ENCODE results near the gene MMS19.
"Not testable (repeated sequence)": the region's sequence is repeated elsewhere in the genome, so short reads cannot be mapped to it uniquely, and the experiment has no call there.

MMS19 gene

DNA sequence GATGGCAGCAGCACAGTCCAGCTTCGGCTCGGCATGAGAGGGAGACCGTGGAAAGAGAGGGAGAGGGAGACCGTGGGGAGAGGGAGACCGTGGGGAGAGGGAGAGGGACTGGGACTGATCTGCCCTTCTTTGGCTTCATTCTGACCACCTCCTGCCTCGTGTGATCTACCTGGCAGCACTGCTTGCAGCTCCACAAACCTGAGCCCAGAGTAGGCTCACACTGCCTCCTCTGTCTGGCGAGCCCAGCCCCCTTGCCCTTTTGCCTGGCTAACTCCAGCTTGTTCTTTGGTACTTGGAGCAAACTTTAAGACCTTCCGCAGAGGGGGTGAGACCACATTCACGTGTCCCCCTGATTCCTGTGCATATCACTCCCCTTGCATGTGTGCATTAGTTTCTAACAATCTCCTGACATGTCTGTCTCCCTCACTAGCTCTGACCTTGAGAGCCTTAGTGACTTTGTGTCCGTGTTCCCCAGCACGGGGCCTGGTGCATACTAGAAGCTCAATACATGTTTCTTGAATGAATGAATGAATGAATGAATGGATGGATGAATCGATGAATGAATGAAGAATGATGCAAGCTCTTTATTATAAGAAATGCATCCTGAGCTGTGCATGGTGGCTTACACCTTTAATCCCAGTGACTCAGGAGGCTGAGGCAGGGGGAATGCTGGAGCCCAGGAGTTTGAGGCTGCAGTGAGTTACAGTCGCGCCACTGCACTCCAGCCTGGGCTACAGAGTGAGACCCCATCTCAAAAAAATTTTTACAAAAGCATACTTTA is 31.7 kb upstream of the MMS19 start:
- H3K9me3 ChIP-seq, result no peaks in the 10 kb centered on the region
- TF ChIP-seq, protein P1, sequence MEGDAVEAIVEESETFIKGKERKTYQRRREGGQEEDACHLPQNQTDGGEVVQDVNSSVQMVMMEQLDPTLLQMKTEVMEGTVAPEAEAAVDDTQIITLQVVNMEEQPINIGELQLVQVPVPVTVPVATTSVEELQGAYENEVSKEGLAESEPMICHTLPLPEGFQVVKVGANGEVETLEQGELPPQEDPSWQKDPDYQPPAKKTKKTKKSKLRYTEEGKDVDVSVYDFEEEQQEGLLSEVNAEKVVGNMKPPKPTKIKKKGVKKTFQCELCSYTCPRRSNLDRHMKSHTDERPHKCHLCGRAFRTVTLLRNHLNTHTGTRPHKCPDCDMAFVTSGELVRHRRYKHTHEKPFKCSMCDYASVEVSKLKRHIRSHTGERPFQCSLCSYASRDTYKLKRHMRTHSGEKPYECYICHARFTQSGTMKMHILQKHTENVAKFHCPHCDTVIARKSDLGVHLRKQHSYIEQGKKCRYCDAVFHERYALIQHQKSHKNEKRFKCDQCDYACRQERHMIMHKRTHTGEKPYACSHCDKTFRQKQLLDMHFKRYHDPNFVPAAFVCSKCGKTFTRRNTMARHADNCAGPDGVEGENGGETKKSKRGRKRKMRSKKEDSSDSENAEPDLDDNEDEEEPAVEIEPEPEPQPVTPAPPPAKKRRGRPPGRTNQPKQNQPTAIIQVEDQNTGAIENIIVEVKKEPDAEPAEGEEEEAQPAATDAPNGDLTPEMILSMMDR (IDR thresholded peaks at IDR 0.05; ENCODE audit: low read depth, low read length), result no peak
- H3K36me3 ChIP-seq, result no peaks in the 10 kb centered on the region
- no peak for DNase-seq
- no peaks in the 10 kb centered on the region for H3K4me1 ChIP-seq
- H3K4me3 ChIP-seq (ENCODE audit: low read depth, low read length), result no peak overlapping the region
- no peaks in the 10 kb centered on the region for H3K27me3 ChIP-seq

DNA sequence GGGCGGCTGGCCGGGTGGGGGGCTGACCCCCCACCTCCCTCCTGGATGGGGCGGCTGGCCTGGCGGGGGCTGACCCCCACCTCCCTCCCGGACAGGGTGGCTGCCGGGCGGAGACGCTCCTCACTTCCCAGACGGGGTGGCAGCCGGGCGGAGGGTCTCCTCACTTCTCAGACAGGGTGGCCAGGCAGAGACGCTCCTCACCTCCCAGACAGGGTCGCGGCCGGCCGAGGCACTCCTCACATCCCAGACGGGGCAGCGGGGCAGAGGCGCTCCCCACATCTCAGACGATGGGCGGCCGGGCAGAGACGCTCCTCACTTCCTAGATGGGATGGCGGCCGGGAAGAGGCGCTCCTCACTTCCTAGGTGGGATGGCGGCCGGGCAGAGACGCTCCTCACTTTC is 30.7 kb upstream of the MMS19 start:
- H3K4me3 ChIP-seq (ENCODE audit: low read depth, low read length); H3K36me3 ChIP-seq; DNase-seq; H3K4me1 ChIP-seq; H3K27me3 ChIP-seq; H3K9me3 ChIP-seq: not testable (repeated sequence)

DNA sequence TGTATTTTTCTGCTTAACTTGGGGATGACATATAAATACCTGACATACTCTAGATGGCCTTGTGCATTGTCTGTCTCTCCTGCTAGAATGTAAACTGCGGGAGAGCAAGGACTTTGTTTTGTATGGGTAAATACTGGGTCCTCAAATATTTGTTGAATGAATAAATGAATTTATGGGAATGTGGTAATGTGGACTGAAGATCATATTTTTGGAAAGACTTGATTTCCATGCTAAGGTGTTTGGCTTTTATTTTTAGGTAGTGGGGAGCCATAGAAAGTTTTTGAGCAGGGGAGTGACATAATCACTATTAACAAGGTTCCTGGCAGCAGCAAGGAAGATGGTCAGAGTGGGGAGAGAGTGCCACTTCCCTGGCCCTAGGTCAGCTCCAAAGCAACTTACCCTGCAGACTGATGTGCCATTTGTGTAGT is 27.5 kb upstream of the MMS19 start:
- no peak overlapping the region for H3K4me3 ChIP-seq (ENCODE audit: low read depth, low read length)
- DNase-seq, result no peak
- H3K4me1 ChIP-seq, result no peaks in the 10 kb centered on the region
- TF ChIP-seq, protein P1 (IDR thresholded peaks at IDR 0.05; ENCODE audit: low read depth, low read length), result no peak
- no peaks in the 10 kb centered on the region for H3K9me3 ChIP-seq
- no peaks in the 10 kb centered on the region for H3K27me3 ChIP-seq
- H3K36me3 ChIP-seq, result no peaks in the 10 kb centered on the region

DNA sequence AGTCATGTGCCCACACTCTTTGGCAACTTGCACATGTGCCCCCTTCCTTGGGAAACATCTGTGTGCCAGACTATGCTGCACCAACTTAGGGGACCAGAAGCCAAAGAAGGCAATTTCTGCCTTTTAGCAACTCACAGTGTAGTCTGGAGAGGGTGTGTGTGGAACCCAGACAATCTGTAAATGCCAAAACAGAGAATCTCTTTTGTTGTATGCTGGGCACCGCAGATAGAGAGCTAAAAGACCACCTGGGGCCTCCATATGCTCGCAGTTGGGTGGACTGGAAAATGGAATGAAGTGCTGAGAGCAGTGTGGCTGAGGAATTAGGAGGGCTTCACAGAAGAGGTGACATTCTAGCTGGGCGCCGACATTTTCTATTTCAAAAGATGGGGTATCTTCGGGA is 26.9 kb upstream of the MMS19 start:
- H3K4me1 ChIP-seq, result no peaks in the 10 kb centered on the region
- no peak for DNase-seq
- H3K9me3 ChIP-seq, result no peaks in the 10 kb centered on the region
- H3K27me3 ChIP-seq, result no peaks in the 10 kb centered on the region
- TF ChIP-seq, protein P1 (IDR thresholded peaks at IDR 0.05; ENCODE audit: low read depth, low read length), result no peak
- no peaks in the 10 kb centered on the region for H3K36me3 ChIP-seq
- no peak overlapping the region for H3K4me3 ChIP-seq (ENCODE audit: low read depth, low read length)

DNA sequence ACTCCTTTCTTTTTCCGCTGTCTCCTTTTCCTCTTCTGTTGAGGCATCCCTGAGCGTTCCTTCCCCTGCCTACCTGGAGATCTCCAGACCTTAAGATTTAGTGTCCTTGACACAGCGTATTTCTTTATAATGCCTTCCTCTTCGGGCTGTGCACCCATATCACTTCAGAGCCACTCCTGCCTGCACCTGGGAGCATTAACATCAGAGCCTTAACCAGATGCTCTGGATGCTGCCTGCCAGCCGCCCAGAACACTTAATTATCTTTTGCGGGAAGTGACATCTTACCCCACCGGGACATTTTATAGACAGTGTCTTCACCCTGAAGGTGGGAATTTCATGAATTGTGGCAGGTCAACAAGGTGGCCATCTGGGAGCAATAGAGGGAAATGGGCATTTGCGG is 24.7 kb upstream of the MMS19 start:
- H3K27me3 ChIP-seq, result no peaks in the 10 kb centered on the region
- H3K4me1 ChIP-seq, result no peaks in the 10 kb centered on the region
- no peaks in the 10 kb centered on the region for H3K36me3 ChIP-seq
- H3K4me3 ChIP-seq (ENCODE audit: low read depth, low read length), result no peak overlapping the region
- no peak for DNase-seq
- TF ChIP-seq, protein P1 (IDR thresholded peaks at IDR 0.05; ENCODE audit: low read depth, low read length), result no peak
- no peaks in the 10 kb centered on the region for H3K9me3 ChIP-seq

DNA sequence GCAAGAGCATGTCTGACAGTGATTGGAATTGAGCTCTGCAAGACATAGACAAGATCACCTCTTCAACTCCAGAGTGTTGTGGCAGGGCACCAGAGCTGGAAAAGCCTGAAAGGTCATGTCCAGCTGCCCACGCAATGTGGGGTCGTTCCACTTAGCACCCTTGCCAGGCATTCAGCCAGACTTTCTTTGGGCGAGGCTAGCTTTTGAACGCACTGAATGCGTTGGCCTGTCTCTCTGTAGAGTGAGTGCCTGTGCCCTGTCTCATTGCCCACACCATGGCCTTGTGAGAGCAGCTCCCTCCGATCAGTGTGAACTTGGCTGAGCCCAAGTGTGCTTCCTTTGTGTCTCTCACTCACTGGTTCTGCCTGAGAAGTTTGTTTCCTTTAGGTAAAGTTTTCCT is 23.8 kb upstream of the MMS19 start:
- Histone ChIP-seq H3K4me1 (no peaks in the 10 kb centered on the region), H3K4me3 (ENCODE audit: low read depth, low read length) (no peak overlapping the region), H3K36me3 (no peaks in the 10 kb centered on the region), H3K9me3 (no peaks in the 10 kb centered on the region), H3K27me3 (no peaks in the 10 kb centered on the region)
- TF ChIP-seq, protein P1 (IDR thresholded peaks at IDR 0.05; ENCODE audit: low read depth, low read length), result no peak
- DNase-seq, result no peak
